Kidney (tissue), 14 donors: ENCODE results near the gene MYL3. TPM values are rescaled to one million over a fixed set of nuclear protein-coding genes. Genes with fewer than 3 reads are reported as not detected.

Experiments used
- DNase-seq, 5 donors: peaks; one replicate each; pipeline ENCODE4 v3.0.0-alpha.2; 2013 to 2020
- FAIRE-seq: peaks from 2 replicates; lab custom pipeline; 2012; peaks lifted over from hg19 to GRCh38; lab: Jason Lieb, UNC
- H3K27ac ChIP-seq, 2 donors: one replicate each; pipeline ENCODE4 v1.7.0; 2013; ENCODE audit warnings: low read depth in 2 of 2, low read length in 2 of 2, inconsistent platforms in 1 of 2
- H3K27me3 ChIP-seq: one replicate; pipeline ENCODE4 v1.7.1; 2013; ENCODE audit warnings: low read length, inconsistent platforms; ENCODE audit not compliant: control insufficient read depth, insufficient read depth
- H3K36me3 ChIP-seq, 3 donors: one replicate each; pipeline versions ENCODE4 v1.7.0 to v1.7.1; 2013; ENCODE audit warnings: low read length in 3 of 3, control low read depth in 1 of 3, inconsistent platforms in 1 of 3; ENCODE audit not compliant: insufficient read depth in 3 of 3, control insufficient read depth in 2 of 3
- H3K4me1 ChIP-seq, 3 donors: one replicate each; pipeline versions ENCODE4 v1.7.0 to v1.7.1; 2013; ENCODE audit warnings: low read length in 3 of 3, inconsistent platforms in 1 of 3, low read depth in 1 of 3; ENCODE audit not compliant: control insufficient read depth in 2 of 3, insufficient read depth in 2 of 3
- H3K4me3 ChIP-seq, 3 donors: one replicate each; pipeline versions ENCODE4 v1.7.0 to v1.8.1; 2013; ENCODE audit warnings: low read length in 3 of 3, control low read depth in 1 of 3, inconsistent platforms in 1 of 3
- H3K9ac ChIP-seq, 3 donors: one replicate each; pipeline versions ENCODE4 v1.7.0 to v1.7.1; 2013; ENCODE audit warnings: low read length in 3 of 3, control low read depth in 1 of 3, inconsistent platforms in 1 of 3
- H3K9me3 ChIP-seq, 3 donors: one replicate each; pipeline versions ENCODE4 v1.7.0 to v1.7.1; 2013; ENCODE audit warnings: low read length in 3 of 3, control low read depth in 1 of 3, inconsistent platforms in 1 of 3; ENCODE audit not compliant: control insufficient read depth in 2 of 3, insufficient read depth in 1 of 3
- intact Hi-C: fragments of 100-400 bp; cut with DNase I; formaldehyde crosslinking; loops from one replicate; pipeline ENCODE4 v1.11.1; 2022
- polyA plus RNA-seq: library from polyadenylated mRNA; stranded (reverse); fragments of 350-450 nt; fragmentation: Illumina TruSeq; extraction: RNeasy Lipid Tissue Mini Kit (QIAGEN cat#74804); gene quantifications from one replicate; pipeline ENCODE4 v1.2.3, GENCODE V29; 2014; ENCODE audit warnings: low read depth, low replicate concordance; ENCODE audit not compliant: insufficient read depth
- total RNA-seq: library from RNA; stranded (reverse); fragmentation: NEBNext Ultra II Directional; extraction: Animal tissue kit (Norgen Biotek cat#: 25700); gene quantifications from one replicate; pipeline ENCODE4 v1.2.1, GENCODE V29; 2021
- TF ChIP-seq, protein P1 (sequence below): IDR thresholded peaks from 3 replicates; pipeline ENCODE4 v1.5.1; 2012; ENCODE audit warnings: mild to moderate bottlenecking, moderate library complexity, borderline replicate concordance; ENCODE audit not compliant: insufficient read depth; ENCODE audit errors: extremely low read depth
- donor health status: control.
- donor health status: control.
- donor health status: control.
- donor health status: control.
- donor health status: control.
- donor health status: DM: yes; HTN: yes; CAD: no.
- donor health status: Normal renal cell carcinoma (clear cell type).

Gene MYL3
- total and polyA plus RNA-seq, 2 donors from 2014 or later, result 41.3 to 81.9 TPM

DNA sequence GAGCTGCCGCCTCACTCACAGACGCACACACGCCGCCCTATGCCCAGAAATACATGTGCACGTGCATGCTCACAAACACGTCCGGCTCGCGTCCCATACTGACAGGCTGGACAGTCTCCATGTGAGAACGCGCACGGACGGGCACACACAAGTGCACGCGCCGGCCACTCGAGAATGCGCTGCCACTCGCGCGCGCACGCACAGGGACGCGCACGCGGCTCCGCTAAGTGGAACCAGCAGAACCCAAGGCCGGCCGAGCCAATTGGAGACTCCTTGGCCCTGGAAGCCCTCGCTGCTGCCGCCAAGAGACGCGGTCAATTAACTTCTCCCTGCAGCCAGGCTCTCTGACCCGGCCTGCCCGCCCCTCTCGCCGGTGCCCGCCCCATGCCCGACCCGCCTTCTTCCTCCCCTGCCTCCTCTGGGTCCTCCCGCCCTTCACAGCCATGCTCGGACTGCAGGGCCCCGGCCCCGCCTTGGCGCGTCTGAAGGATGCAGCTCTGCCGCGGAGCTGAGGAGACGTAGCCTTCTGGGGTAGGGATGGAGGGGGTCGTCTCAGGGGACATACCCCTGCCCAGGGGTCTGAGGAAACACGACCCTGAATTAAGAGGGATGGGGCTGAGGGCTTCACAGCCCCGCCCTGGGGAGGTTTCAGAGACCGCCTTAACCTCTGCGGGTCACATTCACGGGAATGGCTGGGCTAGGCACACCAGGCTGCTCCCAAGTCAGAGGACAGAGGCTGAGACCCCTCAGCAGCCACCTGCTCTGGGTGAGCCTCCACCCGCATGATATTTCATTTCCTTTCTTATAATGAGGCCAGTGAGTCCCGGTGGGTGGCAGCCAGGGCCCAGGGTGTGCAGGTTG, 29.3 kb upstream of the MYL3 start:
- peak overlapping the region in 2 of 3 donors; percentile 17 to 54 for H3K4me3 ChIP-seq
- H3K27ac ChIP-seq, result peak overlapping the region; percentile 80 to 86
- H3K27me3 ChIP-seq, result no peaks in the 10 kb centered on the region
- no peaks in the 10 kb centered on the region for H3K9me3 ChIP-seq
- TF ChIP-seq, protein P1, sequence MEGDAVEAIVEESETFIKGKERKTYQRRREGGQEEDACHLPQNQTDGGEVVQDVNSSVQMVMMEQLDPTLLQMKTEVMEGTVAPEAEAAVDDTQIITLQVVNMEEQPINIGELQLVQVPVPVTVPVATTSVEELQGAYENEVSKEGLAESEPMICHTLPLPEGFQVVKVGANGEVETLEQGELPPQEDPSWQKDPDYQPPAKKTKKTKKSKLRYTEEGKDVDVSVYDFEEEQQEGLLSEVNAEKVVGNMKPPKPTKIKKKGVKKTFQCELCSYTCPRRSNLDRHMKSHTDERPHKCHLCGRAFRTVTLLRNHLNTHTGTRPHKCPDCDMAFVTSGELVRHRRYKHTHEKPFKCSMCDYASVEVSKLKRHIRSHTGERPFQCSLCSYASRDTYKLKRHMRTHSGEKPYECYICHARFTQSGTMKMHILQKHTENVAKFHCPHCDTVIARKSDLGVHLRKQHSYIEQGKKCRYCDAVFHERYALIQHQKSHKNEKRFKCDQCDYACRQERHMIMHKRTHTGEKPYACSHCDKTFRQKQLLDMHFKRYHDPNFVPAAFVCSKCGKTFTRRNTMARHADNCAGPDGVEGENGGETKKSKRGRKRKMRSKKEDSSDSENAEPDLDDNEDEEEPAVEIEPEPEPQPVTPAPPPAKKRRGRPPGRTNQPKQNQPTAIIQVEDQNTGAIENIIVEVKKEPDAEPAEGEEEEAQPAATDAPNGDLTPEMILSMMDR, result no peak
- DNase-seq (peak; percentile 90 to 96 (median 91)), FAIRE-seq (no peak)
- H3K4me1 ChIP-seq, result peaks cover 3 to 56% (median 54%) of the 10 kb centered on the region in 3 donors
- intact Hi-C loops, result no loop called here
- H3K36me3 ChIP-seq, result peaks cover 0 to 26% (median 6%) of the 10 kb centered on the region in 3 donors
- H3K9ac ChIP-seq, result peak overlapping the region in 1 of 3 donors; percentile 51

DNA sequence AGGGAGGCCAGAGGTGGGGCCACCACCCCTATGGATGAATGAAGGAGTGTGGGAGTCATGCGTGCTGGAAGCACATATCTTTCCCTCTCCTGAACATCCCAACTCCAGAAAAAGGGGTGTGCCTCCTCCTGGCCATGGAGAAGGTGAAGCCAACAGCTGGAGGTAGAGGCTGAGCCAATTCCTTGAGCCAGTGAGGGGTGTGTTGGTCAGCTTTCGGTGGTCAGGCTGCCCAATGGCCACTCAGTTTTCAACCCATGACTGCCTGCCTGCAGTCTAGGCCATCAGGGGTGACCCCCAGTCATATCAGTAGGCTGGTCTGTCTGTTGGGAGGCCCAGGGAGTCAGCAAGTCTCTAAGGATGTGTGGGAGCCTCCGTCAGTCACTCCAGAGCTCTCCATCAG, 27.9 kb upstream of the MYL3 start:
- Histone ChIP-seq H3K27me3 (no peaks in the 10 kb centered on the region), H3K4me1 (peaks cover 3 to 56% (median 51%) of the 10 kb centered on the region in 3 donors), H3K4me3 (peak overlapping the region in 1 of 3 donors; percentile 54), H3K9me3 (no peaks in the 10 kb centered on the region), H3K27ac (peak overlapping the region; percentile 56), H3K36me3 (peaks cover 0 to 21% (median 6%) of the 10 kb centered on the region in 3 donors), H3K9ac (peak overlapping the region in 1 of 3 donors; percentile 42)
- FAIRE-seq, result no peak
- DNase-seq, result peak in 1 of 5 donors; percentile 26
- intact Hi-C loops, result no loop called here
- TF ChIP-seq, protein P1, result no peak

DNA sequence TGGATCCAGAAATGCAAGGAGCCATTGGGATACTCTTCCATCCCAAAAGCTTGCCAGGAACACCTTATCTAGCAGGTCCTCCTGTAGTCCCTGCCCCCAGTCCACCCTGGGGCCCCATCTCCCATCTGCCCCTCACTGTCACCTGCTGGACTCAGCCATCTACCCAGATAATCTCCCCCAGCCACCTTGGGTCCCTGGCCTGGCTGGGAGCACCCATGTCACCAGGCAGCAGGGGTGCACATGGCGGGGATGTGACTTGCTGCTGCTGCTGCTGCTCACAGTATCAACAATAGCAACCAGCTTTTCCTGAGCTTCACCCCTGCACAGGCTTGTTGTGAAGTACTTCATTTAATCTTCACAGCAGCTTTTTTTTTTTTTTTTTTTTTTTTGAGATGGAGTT, 26.9 kb upstream of the MYL3 start:
- H3K9me3 ChIP-seq, result no peaks in the 10 kb centered on the region
- no peak for FAIRE-seq
- peaks cover 3 to 57% (median 49%) of the 10 kb centered on the region in 3 donors for H3K4me1 ChIP-seq
- H3K27me3 ChIP-seq, result no peaks in the 10 kb centered on the region
- H3K36me3 ChIP-seq, result peaks cover 0 to 14% (median 0%) of the 10 kb centered on the region in 3 donors
- intact Hi-C loops, result no loop called here
- peak overlapping the region in 1 of 3 donors; percentile 37 for H3K4me3 ChIP-seq
- H3K27ac ChIP-seq, result peak overlapping the region in 1 of 2 donors; percentile 69
- peak in 1 of 5 donors; percentile 45 for DNase-seq
- TF ChIP-seq, protein P1, result no peak
- H3K9ac ChIP-seq, result peak overlapping the region in 1 of 3 donors; percentile 38
